HG02759 (cell line): ENCODE data around the gene PUM2.

Experiments used
- ATAC-seq: cut with Tn5 transposase; IDR thresholded peaks from one replicate; pipeline ENCODE4 v1.9.1; 2021; ENCODE audit warnings: mild to moderate bottlenecking, moderate library complexity; ENCODE audit not compliant: unreplicated experiment

The PUM2 gene

GRCh38 chr2:20220806-20221554 lies 129.7 kb downstream of the PUM2 start:
- no peak for ATAC-seq

DNA sequence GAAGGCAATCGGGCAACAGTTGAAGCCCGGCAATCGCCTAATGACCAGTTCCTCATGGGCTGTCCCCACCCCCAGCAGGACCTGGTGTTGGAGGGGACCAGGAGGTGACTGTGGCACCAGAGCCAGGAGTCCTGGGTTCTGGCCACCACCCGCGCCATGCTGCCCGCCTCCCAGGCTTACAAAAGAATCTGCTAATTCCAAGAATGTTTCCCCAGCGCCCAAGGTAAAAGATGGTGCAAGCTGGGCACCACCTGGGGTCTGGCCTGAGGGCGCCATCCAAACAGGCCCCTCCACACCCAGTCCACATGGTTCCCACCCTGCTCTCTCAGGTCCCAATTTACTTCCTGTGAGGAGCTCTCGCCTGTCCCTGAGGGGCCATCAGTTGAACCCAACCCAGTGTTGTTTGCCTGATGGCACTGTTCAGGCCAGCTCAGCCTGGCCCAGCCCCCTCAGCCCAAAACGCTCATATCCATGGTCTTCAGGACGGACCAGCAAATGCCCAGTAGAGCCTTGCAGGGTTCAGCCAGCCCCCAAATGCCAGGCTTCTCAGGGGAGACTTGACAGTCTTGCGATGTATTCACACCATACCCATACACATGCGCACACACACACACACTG lies 130.8 kb downstream of the PUM2 start:
- no peak for ATAC-seq

DNA sequence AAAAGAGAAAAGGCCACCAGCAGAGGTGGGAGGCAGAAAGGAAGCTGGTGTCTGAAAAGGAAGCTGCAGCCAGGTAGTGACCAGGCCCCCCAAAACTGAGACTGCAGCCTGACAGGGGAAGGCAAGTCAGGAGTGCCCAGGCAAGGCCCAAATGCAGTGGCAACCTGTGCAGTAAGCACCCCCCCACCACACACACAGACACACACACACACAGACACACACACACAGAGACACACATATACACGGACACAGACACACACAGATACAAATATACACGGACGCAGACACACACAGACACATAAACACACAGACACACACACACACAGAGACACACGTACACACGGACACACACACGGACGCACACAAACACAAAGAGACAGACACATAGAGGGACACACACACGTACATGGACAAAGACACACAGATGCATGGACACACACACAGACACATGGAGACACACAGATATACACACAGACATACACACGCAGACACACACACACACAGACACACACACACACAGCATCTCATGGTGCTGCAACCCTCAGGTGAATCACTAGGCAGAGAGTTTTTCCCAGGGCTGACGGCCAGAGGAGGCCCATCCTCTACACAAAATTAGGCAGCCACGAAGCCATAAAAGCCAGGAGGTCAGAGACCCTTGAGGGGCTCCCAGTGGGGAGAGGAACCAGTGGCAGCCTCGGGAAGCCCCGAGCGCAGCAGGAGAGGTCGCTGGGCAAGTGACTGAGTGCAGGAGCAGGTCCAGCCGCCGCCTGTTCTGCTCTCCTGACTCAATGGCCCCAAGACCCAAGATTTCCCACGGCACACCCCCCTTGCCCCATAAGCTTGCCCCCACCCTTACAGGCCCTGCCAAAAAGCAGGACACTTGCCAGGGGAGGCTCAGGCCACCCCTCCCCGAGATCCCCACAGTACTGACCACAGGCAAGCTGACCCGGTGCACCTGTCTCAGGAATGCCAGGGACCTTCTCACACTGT lies 132.0 kb downstream of the PUM2 start:
- no peak for ATAC-seq

DNA sequence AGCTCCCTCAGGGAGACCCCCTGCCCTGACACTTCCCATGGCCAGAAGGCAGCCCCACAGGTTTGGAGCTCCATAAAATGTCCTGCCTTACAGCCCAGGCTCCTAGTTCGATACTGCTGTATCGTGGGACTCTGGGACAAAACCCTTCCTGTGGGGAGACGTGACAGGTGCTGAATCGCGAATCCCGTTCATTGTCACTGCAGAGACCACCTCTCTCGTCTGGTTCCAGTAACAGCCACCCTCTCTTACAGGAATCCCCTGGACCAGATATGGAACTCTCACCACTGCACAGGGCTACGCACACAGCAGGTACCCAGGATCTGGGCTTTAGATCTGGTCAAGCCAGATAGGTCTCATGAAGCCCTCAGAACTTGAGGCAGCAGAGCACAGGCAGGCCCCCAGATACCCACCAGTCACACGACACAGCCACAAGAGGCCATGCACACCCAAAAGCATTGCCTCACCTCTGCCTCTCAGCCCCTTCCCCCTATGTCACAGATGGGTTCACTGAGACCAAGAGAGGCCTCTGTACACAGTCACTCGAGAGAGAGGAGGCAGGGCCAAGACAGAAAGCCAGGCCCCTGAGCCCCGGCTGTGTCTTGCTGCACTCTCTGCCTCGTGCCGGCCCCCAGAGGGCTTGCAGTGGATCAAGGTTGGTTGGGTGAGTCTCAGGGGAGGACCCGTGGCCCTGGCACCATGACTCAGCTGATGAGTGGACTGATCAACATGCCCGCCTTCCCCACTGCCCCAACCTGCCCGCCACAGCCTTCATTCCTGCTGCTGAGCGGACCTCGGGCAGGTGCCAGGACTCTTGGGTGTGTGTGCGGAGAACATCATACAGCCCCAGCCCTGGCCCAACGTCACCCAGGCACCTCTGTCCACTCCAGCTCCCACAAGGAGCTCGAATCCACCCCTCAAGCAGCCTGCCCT lies 133.3 kb downstream of the PUM2 start:
- no peak for ATAC-seq

DNA sequence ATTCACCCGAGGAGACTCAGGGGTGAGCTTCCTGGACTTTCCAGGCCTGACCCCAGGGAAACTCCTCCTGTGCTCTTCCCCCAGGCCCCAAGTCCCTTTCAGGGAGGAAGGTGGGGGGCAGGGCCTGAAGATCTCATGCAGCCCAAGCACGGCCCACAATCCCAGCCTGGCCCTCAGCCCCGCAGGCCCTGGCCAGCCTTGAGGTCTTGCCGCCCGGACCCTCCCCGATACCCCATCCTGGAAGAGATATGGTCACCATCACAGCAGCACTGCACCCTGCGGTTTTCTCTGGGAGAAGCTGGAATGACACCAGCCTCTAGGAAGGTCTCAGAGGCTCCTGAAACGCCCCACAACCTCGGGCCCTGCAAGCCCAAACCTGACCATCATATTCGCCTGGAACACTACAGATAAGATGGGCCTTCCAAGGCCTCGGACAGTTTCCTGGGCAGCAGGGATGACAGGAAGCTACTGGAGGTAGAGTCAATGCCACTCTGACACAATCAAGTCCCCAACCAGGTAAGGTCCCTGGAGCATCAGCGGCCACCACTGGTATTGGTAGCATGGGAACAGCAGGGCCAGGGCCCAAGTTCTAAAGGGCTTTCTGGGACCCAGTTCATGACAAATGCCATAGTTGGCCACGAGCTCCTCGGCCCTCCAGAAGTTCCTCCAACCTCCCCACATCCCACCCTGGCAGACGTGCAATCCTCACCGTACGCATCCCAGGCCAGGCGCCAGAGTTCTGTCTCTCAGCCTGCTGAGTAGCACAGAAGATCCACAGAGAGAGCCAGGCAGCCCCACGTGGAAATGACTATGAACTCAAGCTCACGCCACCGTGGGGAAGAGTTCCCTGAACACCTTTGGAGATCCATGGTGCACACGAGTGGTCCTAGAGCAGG lies 134.3 kb downstream of the PUM2 start:
- ATAC-seq: no peak

GRCh38 chr2:20215183-20216040 lies 135.2 kb downstream of the PUM2 start:
- ATAC-seq: no peak

GRCh38 chr2:20214566-20215182 lies 136.0 kb downstream of the PUM2 start:
- no peak for ATAC-seq

- peak; percentile 33 for ATAC-seq
These were observed 136.7 kb downstream of the PUM2 start for GRCh38 chr2:20213651-20214565.

GRCh38 chr2:20212871-20213503 lies 137.7 kb downstream of the PUM2 start:
- ATAC-seq: no peak

GRCh38 chr2:20212459-20212870 lies 138.2 kb downstream of the PUM2 start:
- ATAC-seq: peak; percentile 57

- no peak for ATAC-seq
These were observed 138.7 kb downstream of the PUM2 start for GRCh38 chr2:20211860-20212458.

DNA sequence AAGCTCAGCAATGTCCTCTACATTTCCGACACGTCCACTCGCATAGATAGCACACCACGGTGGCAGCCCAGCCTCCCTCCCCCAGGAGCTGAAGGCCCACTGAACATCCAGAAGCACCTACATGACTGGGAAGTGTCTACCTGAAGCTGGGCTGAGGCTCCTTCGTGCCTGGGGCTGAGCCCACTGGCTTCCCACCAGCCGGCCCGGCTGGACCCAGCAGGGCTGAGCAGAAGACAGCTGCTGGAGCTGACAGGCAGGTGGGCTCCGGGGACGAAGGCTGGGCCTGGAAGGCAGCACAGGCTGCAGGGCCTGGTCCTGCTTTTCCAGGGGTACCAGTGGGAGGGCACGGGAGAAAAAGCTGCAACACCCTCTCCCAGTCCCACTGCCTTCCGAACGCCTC lies 139.2 kb downstream of the PUM2 start:
- no peak for ATAC-seq

DNA sequence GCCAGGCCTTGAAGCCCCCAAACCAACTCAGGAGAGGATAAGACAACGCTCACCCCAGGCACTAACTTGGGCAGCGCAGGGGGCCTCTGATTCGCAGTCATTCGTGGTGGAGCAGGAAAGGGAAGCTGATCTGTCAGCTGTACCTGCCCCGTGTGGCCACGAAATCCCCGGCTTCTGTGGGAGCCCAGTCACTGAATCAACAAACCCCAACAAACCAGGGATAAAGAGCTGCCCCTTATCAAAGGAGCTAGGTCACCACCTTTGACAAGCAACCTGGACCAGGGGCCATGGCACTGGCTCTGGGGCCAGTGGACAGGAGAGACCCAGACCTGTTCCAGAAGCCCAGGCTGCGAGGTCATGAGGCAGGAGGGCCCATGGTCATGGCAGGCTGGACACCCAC lies 140.2 kb downstream of the PUM2 start:
- no peak for ATAC-seq

GRCh38 chr2:20209373-20210109 lies 141.1 kb downstream of the PUM2 start:
- no peak for ATAC-seq

DNA sequence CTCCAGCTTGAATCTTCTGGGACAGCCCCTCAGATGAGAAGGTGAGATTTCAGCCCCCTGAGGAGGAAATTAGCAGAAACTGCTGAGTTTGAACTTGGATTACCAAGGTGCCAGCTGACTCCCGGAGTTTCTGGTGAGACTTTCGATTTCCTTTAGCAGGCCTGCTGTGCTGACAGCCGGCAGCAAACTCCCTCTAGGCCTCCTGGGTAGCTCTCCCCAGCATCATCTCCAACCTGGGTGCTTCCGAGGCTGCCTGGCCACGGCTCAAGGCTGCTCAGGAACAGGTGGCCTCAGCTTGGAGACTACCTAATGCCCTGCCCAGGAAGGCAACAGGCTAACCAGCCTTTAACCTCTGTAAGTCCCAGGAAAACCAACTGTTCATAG lies 142.2 kb downstream of the PUM2 start:
- no peak for ATAC-seq
